ENCODE measurements around the gene TXK.

- TF ChIP-seq TAF1 (IDR thresholded peaks at IDR 0.05; ENCODE audit: borderline replicate concordance, insufficient read depth, low read length) = no peak
- no peak for TF ChIP-seq POLR2AphosphoS5 (IDR thresholded peaks at IDR 0.05; ENCODE audit: low read depth, low read length)
- TF ChIP-seq REST (IDR thresholded peaks at IDR 0.05; ENCODE audit: insufficient read depth in 1 of 2, low read depth in 2 of 2, low read length in 2 of 2) = no peak
- TF ChIP-seq FOXP2 (optimal IDR thresholded peaks at IDR 0.05; ENCODE audit: borderline replicate concordance, extremely low read depth, extremely low read length, insufficient read depth) = no peak
Measured at GRCh38 chr4:48102303-48102702, 31.7 kb downstream of the TXK start.

Data from PFSK-1 (cell line).